OCI-LY1 (cell line): ENCODE results near the gene ADGRL1.

Source experiments
- CTCF ChIP-seq: fragments of 200-600 bp; sonication (generic), shearing (Covaris generic); IDR thresholded peaks from 2 replicates; pipeline ENCODE4 v1.5.1; 2017; ENCODE audit warnings: mild to moderate bottlenecking, antibody characterized with exemption, low read length, moderate library complexity, mixed read lengths
- EZH2 ChIP-seq: fragments of 200-600 bp; sonication (generic), shearing (Covaris generic); IDR thresholded peaks from 2 replicates; pipeline ENCODE4 v1.8.0; 2017; ENCODE audit warnings: borderline replicate concordance, mixed run types, mild to moderate bottlenecking, antibody characterized with exemption, low read length, moderate library complexity, mixed read lengths

DNA sequence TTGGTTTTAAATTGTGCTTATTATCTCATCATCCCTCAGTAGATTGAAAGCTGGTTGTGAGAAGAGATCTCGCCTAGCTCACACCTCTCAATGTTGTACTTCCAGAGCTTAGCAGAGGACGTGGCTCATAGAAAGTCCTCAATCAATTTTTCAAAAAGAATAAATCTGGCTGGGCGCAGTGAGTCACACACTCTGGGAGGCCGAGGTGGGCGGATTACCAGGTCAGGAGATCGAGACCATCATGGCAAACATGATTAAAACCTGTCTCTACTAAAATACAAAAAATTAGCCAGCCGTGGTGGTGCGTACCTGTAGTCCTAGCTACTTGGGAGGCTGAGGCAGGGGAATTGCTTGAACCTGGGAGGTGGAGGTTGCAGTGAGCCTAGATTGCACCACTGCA is 64.9 kb downstream of the ADGRL1 start:
- TF ChIP-seq CTCF (no peak), EZH2 (no peak)
